HepG2 (cell line): ENCODE results near the gene MYL3.

Experiments used
- BHLHE40 ChIP-seq: IDR thresholded peaks from 2 replicates; pipeline ENCODE4 v1.6.1; 2011; ENCODE audit warnings: low read length, improper control_type of control experiment
- CTCF ChIP-seq: sonication (generic); formaldehyde crosslinking; IDR thresholded peaks from 2 replicates; pipeline ENCODE4 v1.5.0; 2020; ENCODE audit warnings: mild to moderate bottlenecking, missing genetic modification reagents, moderate library complexity
- KAT7 ChIP-seq: IDR thresholded peaks from 2 replicates; pipeline ENCODE4 v1.6.1; 2018; ENCODE audit warnings: borderline replicate concordance, missing compliant biosample characterization
- MYC ChIP-seq: sonication (generic); formaldehyde crosslinking; IDR thresholded peaks from 2 replicates; pipeline ENCODE4 v1.9.0; 2021; ENCODE audit warnings: missing genetic modification reagents, borderline replicate concordance
- NR3C1 ChIP-seq: sonication (generic); formaldehyde crosslinking; IDR thresholded peaks from 2 replicates; pipeline ENCODE4 v1.4.0; 2020; ENCODE audit warnings: missing genetic modification reagents
- PBX2 ChIP-seq: IDR thresholded peaks from 2 replicates; pipeline ENCODE4 v1.6.1; 2016; ENCODE audit warnings: control low read depth
- PBX3 ChIP-seq: sonication (generic); formaldehyde crosslinking; IDR thresholded peaks from 2 replicates; pipeline ENCODE4 v1.8.1; 2023; ENCODE audit warnings: missing genetic modification reagents, inconsistent platforms, borderline replicate concordance
- POLR2A ChIP-seq, 2 experiments: IDR thresholded peaks; 2 replicates each; pipeline ENCODE4 v1.6.1; 2011; ENCODE audit warnings: low read depth in 2 of 2, low read length in 2 of 2, mild to moderate bottlenecking in 1 of 2, moderate library complexity in 1 of 2; ENCODE audit not compliant: insufficient read depth in 1 of 2
- RERE ChIP-seq: IDR thresholded peaks from 2 replicates; pipeline ENCODE4 v1.6.1; 2016; ENCODE audit warnings: low read depth, missing genetic modification reagents, missing compliant biosample characterization
- ZKSCAN8 ChIP-seq: IDR thresholded peaks from 2 replicates; pipeline ENCODE4 v1.6.1; 2016; ENCODE audit warnings: borderline replicate concordance, missing genetic modification reagents, missing compliant biosample characterization
- ZNF468 ChIP-seq: sonication (generic); formaldehyde crosslinking; IDR thresholded peaks from 2 replicates; pipeline ENCODE4 v1.8.0; 2022; ENCODE audit warnings: mild to moderate bottlenecking, moderate library complexity, missing genetic modification reagents
- ZNF558 ChIP-seq: sonication (generic); formaldehyde crosslinking; IDR thresholded peaks from 2 replicates; pipeline ENCODE4 v1.9.0; 2022; ENCODE audit warnings: mild to moderate bottlenecking, missing genetic modification reagents, borderline replicate concordance
- ZNF83 ChIP-seq: sonication (generic); formaldehyde crosslinking; IDR thresholded peaks from 2 replicates; pipeline ENCODE4 v1.4.0; 2020; ENCODE audit warnings: missing genetic modification reagents, mild to moderate bottlenecking, borderline replicate concordance
- ZSCAN31 ChIP-seq: sonication (generic); formaldehyde crosslinking; IDR thresholded peaks from 2 replicates; pipeline ENCODE4 v1.5.0; 2020; ENCODE audit warnings: low read depth, mild to moderate bottlenecking, missing genetic modification reagents

- TF ChIP-seq ZKSCAN8 (CRISPR knock-in tag) (no peak), BHLHE40 (no peak), CTCF (no peak), PBX2 (CRISPR knock-in tag) (no peak), RERE (no peak), KAT7 (no peak), ZNF83 (CRISPR knock-in tag) (no peak), MYC (CRISPR knock-in tag) (no peak), POLR2A (IDR thresholded peaks at IDR 0.05; ENCODE audit: insufficient read depth in 1 of 2, low read depth in 2 of 2, low read length in 2 of 2) (no peak), ZSCAN31 (CRISPR knock-in tag) (no peak), ZNF558 (CRISPR knock-in tag) (no peak), ZNF468 (no peak), NR3C1 (CRISPR knock-in tag) (no peak), PBX3 (CRISPR knock-in tag) (no peak)
Observed at GRCh38 chr3:46866032-46866595, 2.9 kb upstream of the MYL3 start.
